ENCODE results near the gene HCAR3.
"Not testable (repeated sequence)": the region's sequence is repeated elsewhere in the genome, so short reads cannot be mapped to it uniquely, and the experiment has no call there.

DNA sequence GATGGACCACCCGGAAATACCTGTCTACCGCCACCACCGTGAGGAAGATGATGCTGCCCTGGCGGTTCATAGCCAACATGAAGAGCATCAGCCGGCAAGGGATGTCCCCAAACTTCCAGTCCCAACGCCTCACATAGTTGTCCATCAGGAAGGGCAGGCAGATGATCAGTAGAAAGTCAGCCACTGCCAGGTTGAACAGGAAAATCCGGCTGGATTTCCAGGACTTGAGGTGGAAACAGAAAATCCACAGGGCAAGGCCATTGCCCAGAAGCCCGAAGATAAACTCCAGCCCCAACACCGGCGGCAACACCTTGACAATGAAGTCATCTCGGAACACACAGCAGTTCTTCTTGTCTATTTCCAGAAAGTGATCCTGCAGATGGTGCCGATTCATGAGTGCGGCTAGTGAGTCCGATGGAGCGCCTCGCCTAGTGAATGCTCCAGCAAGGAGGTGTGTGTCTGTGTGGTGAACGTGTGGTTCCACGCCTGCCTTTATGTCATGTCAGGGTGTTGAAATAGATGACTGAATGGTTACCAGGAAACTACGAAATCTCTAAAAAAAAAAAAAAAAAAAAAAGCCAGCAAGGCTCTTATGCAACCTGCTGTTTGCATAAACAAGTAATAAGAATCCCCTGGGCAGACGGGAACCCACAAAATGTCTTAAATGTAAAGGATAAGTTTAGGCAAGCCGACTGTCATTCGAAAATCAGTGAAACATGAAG lies 13.6 kb downstream of the HCAR3 start, which contains the start of gene HCAR2:
- TF ChIP-seq TAF1 (conservative IDR thresholded peaks at IDR 0.05); JUND (IDR thresholded peaks at IDR 0.05); YY1 (IDR thresholded peaks at IDR 0.05): not testable (repeated sequence)
- TF ChIP-seq, protein P1, sequence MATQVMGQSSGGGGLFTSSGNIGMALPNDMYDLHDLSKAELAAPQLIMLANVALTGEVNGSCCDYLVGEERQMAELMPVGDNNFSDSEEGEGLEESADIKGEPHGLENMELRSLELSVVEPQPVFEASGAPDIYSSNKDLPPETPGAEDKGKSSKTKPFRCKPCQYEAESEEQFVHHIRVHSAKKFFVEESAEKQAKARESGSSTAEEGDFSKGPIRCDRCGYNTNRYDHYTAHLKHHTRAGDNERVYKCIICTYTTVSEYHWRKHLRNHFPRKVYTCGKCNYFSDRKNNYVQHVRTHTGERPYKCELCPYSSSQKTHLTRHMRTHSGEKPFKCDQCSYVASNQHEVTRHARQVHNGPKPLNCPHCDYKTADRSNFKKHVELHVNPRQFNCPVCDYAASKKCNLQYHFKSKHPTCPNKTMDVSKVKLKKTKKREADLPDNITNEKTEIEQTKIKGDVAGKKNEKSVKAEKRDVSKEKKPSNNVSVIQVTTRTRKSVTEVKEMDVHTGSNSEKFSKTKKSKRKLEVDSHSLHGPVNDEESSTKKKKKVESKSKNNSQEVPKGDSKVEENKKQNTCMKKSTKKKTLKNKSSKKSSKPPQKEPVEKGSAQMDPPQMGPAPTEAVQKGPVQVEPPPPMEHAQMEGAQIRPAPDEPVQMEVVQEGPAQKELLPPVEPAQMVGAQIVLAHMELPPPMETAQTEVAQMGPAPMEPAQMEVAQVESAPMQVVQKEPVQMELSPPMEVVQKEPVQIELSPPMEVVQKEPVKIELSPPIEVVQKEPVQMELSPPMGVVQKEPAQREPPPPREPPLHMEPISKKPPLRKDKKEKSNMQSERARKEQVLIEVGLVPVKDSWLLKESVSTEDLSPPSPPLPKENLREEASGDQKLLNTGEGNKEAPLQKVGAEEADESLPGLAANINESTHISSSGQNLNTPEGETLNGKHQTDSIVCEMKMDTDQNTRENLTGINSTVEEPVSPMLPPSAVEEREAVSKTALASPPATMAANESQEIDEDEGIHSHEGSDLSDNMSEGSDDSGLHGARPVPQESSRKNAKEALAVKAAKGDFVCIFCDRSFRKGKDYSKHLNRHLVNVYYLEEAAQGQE (IDR thresholded peaks at IDR 0.05) = not testable (repeated sequence)
